Left lung (tissue), 10 donors: Measurements from ENCODE around the gene BCORL1. TPM values are rescaled to one million over a fixed set of nuclear protein-coding genes. Genes with fewer than 3 reads are reported as not detected.
A peak's percentile ranks its signal among the peaks of the same experiment; 100 is the strongest.

Experiments used
- ATAC-seq: fragments of 200-7000 bp; cut with Tn5 transposase; one replicate; pipeline ENCODE4 v1.9.1; 2020; ENCODE audit warnings: moderate library complexity
- DNase-seq, 4 donors: peaks; one replicate each; pipeline ENCODE4 v3.0.0-alpha.2; 2013 to 2020
- H3K27ac ChIP-seq, 2 donors: fragments of 200-600 bp; sonication (generic) in 1 of 2; one replicate each; pipeline versions ENCODE4 v1.5.0 to v1.8.0; 2020 to 2021
- H3K27me3 ChIP-seq, 2 donors: fragments of 200-600 bp; sonication (generic) in 1 of 2; one replicate each; pipeline versions ENCODE4 v1.5.0 to v1.8.0; 2020 to 2021
- H3K36me3 ChIP-seq, 2 donors: fragments of 200-600 bp; sonication (generic) in 1 of 2; one replicate each; pipeline versions ENCODE4 v1.5.0 to v1.8.0; 2020 to 2021
- H3K4me1 ChIP-seq, 2 donors: fragments of 200-600 bp; one replicate each; pipeline ENCODE4 v1.8.0; 2021
- H3K4me3 ChIP-seq, 2 donors: fragments of 200-600 bp; sonication (generic) in 1 of 2; one replicate each; pipeline versions ENCODE4 v1.5.0 to v1.8.0; 2020 to 2021; ENCODE audit warnings: mild to moderate bottlenecking in 1 of 2
- H3K9me3 ChIP-seq, 2 donors: fragments of 200-600 bp; sonication (generic) in 1 of 2; one replicate each; pipeline versions ENCODE4 v1.5.0 to v1.8.0; 2020 to 2021
- CTCF ChIP-seq, 2 donors: fragments of 200-600 bp; sonication (generic) in 1 of 2; IDR thresholded peaks; one replicate each; pipeline versions ENCODE4 v1.5.0 to v1.8.0; 2021; ENCODE audit warnings: antibody characterized with exemption in 2 of 2
- intact Hi-C, 2 donors: fragments of 100-400 bp; cut with DNase I; formaldehyde crosslinking; loops; one replicate each; pipeline versions ENCODE4 v1.11.2 to v1.14.2; 2022
- polyA plus RNA-seq, 6 donors: library from polyadenylated mRNA; unstranded; fragments of 120-200 nt; gene quantifications; one replicate each; pipeline ENCODE4 v1.2.1, GENCODE V29; 2013; ENCODE audit not compliant: insufficient read length in 6 of 6
- total RNA-seq, 2 donors: library from RNA; stranded (reverse); fragmentation: NEBNext Ultra II Directional; extraction: Animal tissue kit (Norgen Biotek cat#: 25700); gene quantifications; one replicate each; pipeline ENCODE4 v1.2.1, GENCODE V29; 2021
- donor health status: DM: no; HTN: yes; CAD: no.
- donor health status: DM: no; HTN: no; CAD: no.

BCORL1 gene
- total and polyA plus RNA-seq, 8 donors = 12.1 to 20.7 (median 18.8) TPM

GRCh38 chrX:129956145-129956544, 26.3 kb upstream of the BCORL1 start:
- Histone ChIP-seq H3K9me3 (no peaks in the 10 kb centered on the region), H3K4me3 (no peak overlapping the region), H3K36me3 (no peaks in the 10 kb centered on the region), H3K27me3 (peaks cover 0 to 6% of the 10 kb centered on the region in 2 donors), H3K27ac (no peak overlapping the region), H3K4me1 (peaks cover 0 to 7% of the 10 kb centered on the region in 2 donors)
- intact Hi-C loops = no loop called here
- DNase-seq (no peak), ATAC-seq (no peak)
- TF ChIP-seq CTCF (IDR thresholded peaks at IDR 0.05) = no peak

GRCh38 chrX:129956765-129957164, 25.7 kb upstream of the BCORL1 start:
- ATAC-seq (no peak), DNase-seq (no peak)
- peak overlapping the region; percentile 21 to 39 for H3K4me3 ChIP-seq
- H3K27me3 ChIP-seq = peaks cover 0 to 6% of the 10 kb centered on the region in 2 donors
- intact Hi-C loops = no loop called here
- H3K36me3 ChIP-seq = no peaks in the 10 kb centered on the region
- peaks cover 0 to 10% of the 10 kb centered on the region in 2 donors for H3K4me1 ChIP-seq
- no peak for TF ChIP-seq CTCF (IDR thresholded peaks at IDR 0.05)
- peak overlapping the region in 1 of 2 donors; percentile 85 for H3K27ac ChIP-seq
- no peaks in the 10 kb centered on the region for H3K9me3 ChIP-seq

GRCh38 chrX:129957241-129958082, 25.0 kb upstream of the BCORL1 start:
- DNase-seq (peak in 3 of 4 donors; percentile 65 to 92 (median 81)), ATAC-seq (peak; percentile 81)
- H3K27ac ChIP-seq = peak overlapping the region; percentile 19 to 85
- peaks cover 0 to 6% of the 10 kb centered on the region in 2 donors for H3K27me3 ChIP-seq
- H3K4me3 ChIP-seq = peak overlapping the region; percentile 21 to 39
- intact Hi-C loops = no loop called here
- H3K36me3 ChIP-seq = no peaks in the 10 kb centered on the region
- no peaks in the 10 kb centered on the region for H3K9me3 ChIP-seq
- H3K4me1 ChIP-seq = peaks cover 0 to 9% of the 10 kb centered on the region in 2 donors
- TF ChIP-seq CTCF (IDR thresholded peaks at IDR 0.05) = no peak

DNA sequence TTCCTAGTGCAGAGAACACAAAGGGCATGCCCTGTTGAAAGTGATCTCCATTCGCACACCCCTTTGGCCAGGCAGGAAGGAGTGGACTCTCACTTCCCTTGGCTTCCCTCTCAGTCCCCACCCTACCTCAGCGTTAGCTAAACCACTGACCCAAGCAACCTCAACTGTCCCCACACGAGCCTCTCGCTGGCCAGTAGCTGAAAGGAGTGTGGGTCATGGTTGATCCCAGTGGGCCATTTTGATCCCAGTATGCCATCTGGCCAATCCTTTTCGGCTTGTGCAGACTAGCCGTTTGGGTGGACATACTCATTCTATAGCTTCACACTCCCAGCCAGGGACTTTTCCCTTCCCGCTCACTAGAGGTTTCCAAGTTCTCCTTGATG, 24.4 kb upstream of the BCORL1 start:
- no peak for DNase-seq
- H3K36me3 ChIP-seq = no peaks in the 10 kb centered on the region
- TF ChIP-seq CTCF (IDR thresholded peaks at IDR 0.05) = no peak
- peak overlapping the region in 1 of 2 donors; percentile 85 for H3K27ac ChIP-seq
- H3K27me3 ChIP-seq = peaks cover 0 to 5% of the 10 kb centered on the region in 2 donors
- intact Hi-C loops = no loop called here
- peaks cover 0 to 9% of the 10 kb centered on the region in 2 donors for H3K4me1 ChIP-seq
- ATAC-seq = no peak
- H3K4me3 ChIP-seq = no peak overlapping the region
- no peaks in the 10 kb centered on the region for H3K9me3 ChIP-seq

DNA sequence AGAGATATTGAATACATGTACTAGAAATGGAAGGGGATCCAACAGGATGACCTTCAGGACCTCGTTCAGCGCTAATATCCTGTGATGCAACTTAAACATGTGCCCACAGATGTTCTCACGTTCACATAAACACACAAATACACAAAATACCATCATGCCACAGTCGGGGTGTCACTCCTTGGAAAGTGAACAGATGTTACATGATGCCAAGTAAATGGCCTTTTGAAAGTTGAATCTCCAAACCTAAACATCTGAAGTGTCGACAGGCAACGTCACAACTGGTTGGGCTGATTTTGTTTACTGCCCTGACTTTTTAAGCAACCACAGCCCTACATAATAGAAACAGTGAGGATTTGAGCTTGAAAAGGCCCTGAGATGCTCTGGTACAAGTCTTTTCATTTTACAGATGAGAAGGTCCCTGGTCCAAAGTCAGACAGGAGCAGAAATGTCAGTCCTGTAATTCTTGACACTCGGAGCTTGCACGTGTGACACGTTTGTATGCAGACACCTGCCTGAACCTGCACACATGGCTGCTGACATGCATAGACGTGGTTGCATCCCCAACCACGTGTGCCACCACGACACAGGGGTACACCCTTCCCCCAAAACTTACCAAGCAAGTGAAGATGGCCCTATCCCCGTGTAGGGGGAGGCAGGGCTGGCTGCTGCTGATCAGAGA, 23.5 kb upstream of the BCORL1 start:
- no peaks in the 10 kb centered on the region for H3K36me3 ChIP-seq
- H3K4me3 ChIP-seq = no peak overlapping the region
- ATAC-seq = no peak
- H3K27me3 ChIP-seq = no peaks in the 10 kb centered on the region
- no peak for TF ChIP-seq CTCF (IDR thresholded peaks at IDR 0.05)
- DNase-seq = no peak
- peaks cover 0 to 9% of the 10 kb centered on the region in 2 donors for H3K4me1 ChIP-seq
- intact Hi-C loops = no loop called here
- no peak overlapping the region for H3K27ac ChIP-seq
- no peaks in the 10 kb centered on the region for H3K9me3 ChIP-seq
